Neural progenitor cell (in vitro differentiated cells): ENCODE results near the gene DYRK2.

Source experiments
- CTCF ChIP-seq: fragments of 200-600 bp; sonication (generic); IDR thresholded peaks from 2 replicates; pipeline ENCODE4 v1.5.1; 2017; ENCODE audit warnings: antibody characterized with exemption, mild to moderate bottlenecking
- EZH2 ChIP-seq: fragments of 200-600 bp; sonication (generic); IDR thresholded peaks from 2 replicates; pipeline ENCODE4 v1.6.1; 2017; ENCODE audit warnings: antibody characterized with exemption, mild to moderate bottlenecking, moderate library complexity

- no peak for TF ChIP-seq EZH2
- no peak for TF ChIP-seq CTCF
Measured at GRCh38 chr12:67677166-67677565, 28.6 kb downstream of the DYRK2 start.
